H1 (cell line): ENCODE measurements around the gene KISS1. TPM values are rescaled to one million over a fixed set of nuclear protein-coding genes. Genes with fewer than 3 reads are reported as not detected.

Experiments used
- CTCF ChIA-PET: fragments of 300-600 bp; sonication (Branson Sonifier 250); formaldehyde crosslinking; loops from one replicate; lab custom pipeline; 2021; ENCODE audit not compliant: partially characterized antibody; lab: Charles Lee
- POLR2A ChIA-PET: fragments of 300-600 bp; sonication (Branson Sonifier 250); formaldehyde crosslinking; loops from one replicate; lab custom pipeline; 2021; ENCODE audit warnings: inconsistent platforms; ENCODE audit not compliant: partially characterized antibody; lab: Charles Lee
- DNase-seq, 2 experiments: peaks; one replicate each; pipeline versions ENCODE4 v3.0.0 to v3.0.0-alpha.2; 2010 to 2022; ENCODE audit warnings: low spot score in 2 of 2, low read depth in 1 of 2, mixed read lengths in 1 of 2
- FAIRE-seq: peaks from 2 replicates; lab custom pipeline; 2011; peaks lifted over from hg19 to GRCh38; lab: Jason Lieb, UNC
- H2AFZ ChIP-seq: 2 replicates; pipeline ENCODE4 v1.8.1; 2012; ENCODE audit warnings: low read length, inconsistent platforms
- H2AK5ac ChIP-seq: 2 replicates; pipeline ENCODE4 v1.6.1; 2013; ENCODE audit warnings: low read depth, low read length
- H2BK120ac ChIP-seq: replicated peaks from 2 replicates; pipeline ENCODE3; 2013; ENCODE audit warnings: low read depth, low read length, inconsistent platforms
- H2BK12ac ChIP-seq: 2 replicates; pipeline ENCODE4 v1.6.1; 2013; ENCODE audit warnings: low read depth, low read length
- H2BK15ac ChIP-seq: 2 replicates; pipeline ENCODE4 v1.6.1; 2013; ENCODE audit warnings: low read length
- H2BK20ac ChIP-seq: 2 replicates; pipeline ENCODE4 v1.6.1; 2013; ENCODE audit warnings: low read length
- H2BK5ac ChIP-seq: 2 replicates; pipeline ENCODE4 v1.6.1; 2013; ENCODE audit warnings: low read depth, low read length
- H3K14ac ChIP-seq: 2 replicates; pipeline ENCODE4 v1.6.1; 2013; ENCODE audit warnings: inconsistent platforms; ENCODE audit not compliant: insufficient read length
- H3K18ac ChIP-seq: 2 replicates; pipeline ENCODE4 v1.6.1; 2013; ENCODE audit warnings: low read length; ENCODE audit errors: extremely low read depth
- H3K23ac ChIP-seq: 2 replicates; pipeline ENCODE4 v1.6.1; 2013; ENCODE audit warnings: inconsistent platforms; ENCODE audit not compliant: insufficient read length
- H3K23me2 ChIP-seq: 2 replicates; pipeline ENCODE4 v1.6.1; 2013; ENCODE audit warnings: low read depth, low read length
- H3K27ac ChIP-seq: 2 replicates; pipeline ENCODE4 v1.6.1; 2011; ENCODE audit warnings: low read depth, low read length, inconsistent platforms
- H3K27me3 ChIP-seq, 4 experiments: replicated peaks in 1 of 4; 1 replicate in 1 of 4; 2 replicates in 3 of 4; pipeline versions ENCODE4 v1.6.1 to v1.8.1; 2011 to 2013; ENCODE audit warnings: low read length in 3 of 4, mild to moderate bottlenecking in 3 of 4, inconsistent platforms in 2 of 4, mixed read lengths in 2 of 4, moderate library complexity in 1 of 4; ENCODE audit not compliant: control insufficient read depth in 3 of 4, insufficient read depth in 3 of 4; ENCODE audit errors: extremely low read depth in 1 of 4
- H3K36me3 ChIP-seq, 4 experiments: 2 replicates each; pipeline versions ENCODE4 v1.6.1 to v1.8.1; 2011 to 2013; ENCODE audit warnings: mild to moderate bottlenecking in 4 of 4, low read length in 3 of 4, moderate library complexity in 2 of 4, control low read depth in 1 of 4, inconsistent platforms in 1 of 4; ENCODE audit not compliant: insufficient read depth in 4 of 4, control insufficient read depth in 2 of 4
- H3K4ac ChIP-seq: replicated peaks from 2 replicates; pipeline ENCODE3; 2013; ENCODE audit warnings: low read length, low read depth, mixed read lengths, inconsistent platforms; ENCODE audit not compliant: insufficient read length
- H3K4me1 ChIP-seq, 4 experiments: replicated peaks in 1 of 4; 1 replicate in 1 of 4; 2 replicates in 3 of 4; pipeline versions ENCODE4 v1.6.1 to v1.8.1; 2011 to 2013; ENCODE audit warnings: low read length in 3 of 4, inconsistent platforms in 2 of 4, mixed read lengths in 1 of 4; ENCODE audit not compliant: insufficient read depth in 4 of 4, control insufficient read depth in 3 of 4
- H3K4me2 ChIP-seq, 2 experiments: 2 replicates each; pipeline versions ENCODE4 v1.6.1 to v1.8.1; 2011 to 2013; ENCODE audit warnings: low read depth in 2 of 2, low read length in 2 of 2, control low read depth in 1 of 2, inconsistent platforms in 1 of 2, mild to moderate bottlenecking in 1 of 2; ENCODE audit not compliant: insufficient read depth in 1 of 2
- H3K4me3 ChIP-seq, 4 experiments: fragments of 200-600, 300-600 bp in 1 of 4; sonication (generic), shearing (Covaris generic), sonication (Bioruptor Twin) in 1 of 4; 2 replicates each; pipeline versions ENCODE4 v1.5.1 to v1.8.1; 2011 to 2016; ENCODE audit warnings: low read length in 4 of 4, low read depth in 3 of 4, control low read depth in 2 of 4, inconsistent platforms in 2 of 4, mild to moderate bottlenecking in 2 of 4, mixed read lengths in 1 of 4, moderate library complexity in 1 of 4; ENCODE audit not compliant: insufficient read depth in 2 of 4; ENCODE audit errors: extremely low read depth in 1 of 4
- H3K56ac ChIP-seq: replicated peaks from 2 replicates; pipeline ENCODE3; 2013; ENCODE audit warnings: low read depth, mild to moderate bottlenecking, mixed read lengths, low read length, inconsistent platforms; ENCODE audit not compliant: insufficient read length
- H3K79me1 ChIP-seq: 2 replicates; pipeline ENCODE4 v1.6.1; 2013; ENCODE audit warnings: low read depth, low read length, control low read depth
- H3K79me2 ChIP-seq, 2 experiments: 2 replicates each; pipeline versions ENCODE4 v1.6.1 to v1.8.1; 2012 to 2013; ENCODE audit warnings: low read length in 2 of 2, mild to moderate bottlenecking in 2 of 2, inconsistent platforms in 1 of 2; ENCODE audit not compliant: insufficient read depth in 2 of 2, control insufficient read depth in 1 of 2
- H3K9ac ChIP-seq, 4 experiments: replicated peaks in 1 of 4; 1 replicate in 1 of 4; 2 replicates in 3 of 4; pipeline versions ENCODE4 v1.6.1 to v1.8.1; 2011 to 2013; ENCODE audit warnings: low read depth in 3 of 4, low read length in 3 of 4, control low read depth in 2 of 4, mild to moderate bottlenecking in 2 of 4, moderate library complexity in 2 of 4, inconsistent platforms in 1 of 4; ENCODE audit errors: extremely low read depth in 1 of 4
- H3K9me3 ChIP-seq, 2 experiments: 2 replicates each; pipeline versions ENCODE4 v1.6.1 to v1.8.1; 2012 to 2013; ENCODE audit warnings: mild to moderate bottlenecking in 2 of 2, moderate library complexity in 2 of 2, control low read depth in 1 of 2, inconsistent platforms in 1 of 2, low read depth in 1 of 2, low read length in 1 of 2, mixed read lengths in 1 of 2; ENCODE audit not compliant: insufficient read depth in 2 of 2
- H4K20me1 ChIP-seq, 2 experiments: replicated peaks in 1 of 2; 2 replicates each; pipeline versions ENCODE3 to v1.8.1; 2011 to 2013; ENCODE audit warnings: inconsistent platforms in 2 of 2, low read length in 2 of 2, mild to moderate bottlenecking in 1 of 2; ENCODE audit not compliant: insufficient read depth in 2 of 2, control insufficient read depth in 1 of 2
- H4K5ac ChIP-seq: 2 replicates; pipeline ENCODE4 v1.6.1; 2013; ENCODE audit warnings: low read length, low read depth, mixed read lengths, inconsistent platforms; ENCODE audit not compliant: insufficient read length
- H4K8ac ChIP-seq: 2 replicates; pipeline ENCODE4 v1.8.0; 2013; ENCODE audit warnings: mild to moderate bottlenecking, moderate library complexity, low read length, inconsistent platforms; ENCODE audit not compliant: insufficient read depth; ENCODE audit errors: extremely low read depth
- H4K91ac ChIP-seq: replicated peaks from 2 replicates; pipeline ENCODE3; 2013; ENCODE audit warnings: low read length, mixed read lengths, inconsistent platforms; ENCODE audit not compliant: insufficient read length
- EZH2 ChIP-seq: fragments of 200-600 bp; sonication (generic); IDR thresholded peaks from 2 replicates; pipeline ENCODE4 v1.7.1; 2012; ENCODE audit warnings: low read depth, mild to moderate bottlenecking, moderate library complexity, low read length, inconsistent platforms; ENCODE audit not compliant: severe bottlenecking
- SUZ12 ChIP-seq: fragments of 200-600 bp; sonication (generic); IDR thresholded peaks from 2 replicates; pipeline ENCODE4 v1.6.1; 2012; ENCODE audit warnings: mild to moderate bottlenecking, inconsistent platforms, low read length, moderate library complexity, mixed read lengths
- WGBS, 2 experiments: shearing (Covaris generic) in 1 of 2; methylation state at CpG; one replicate each; pipeline versions ENCODE4 v1.1.6 to v1.1.7; 2013 to 2015; ENCODE audit warnings: low lambda C conversion rate in 2 of 2, mixed read lengths in 2 of 2, inconsistent platforms in 1 of 2, low coverage in 1 of 2, missing lambda C conversion rate in 1 of 2; ENCODE audit not compliant: insufficient replicate concordance in 2 of 2, insufficient coverage in 1 of 2, insufficient read length in 1 of 2; ENCODE audit errors: extremely low coverage in 1 of 2, missing lambda C conversion rate in 1 of 2; 5-methylcytosine and 5-hydroxymethylcytosine counted together
- polyA plus RNA-seq, 7 experiments: library from polyadenylated mRNA; depleted of rRNA in 3 of 7; stranded (reverse) in 5 of 7; unstranded in 2 of 7; fragments of >200 nt in 5 of 7; fragments of 200-250 nt in 2 of 7; gene quantifications; 1 replicate in 5 of 7; 2 replicates in 1 of 7; 4 replicates in 1 of 7; pipeline versions ENCODE4 v1.2.1 to v1.2.3, GENCODE V29; 2011 to 2013; ENCODE audit warnings: missing spikeins in 2 of 7, mixed read lengths in 2 of 7
- total RNA-seq: library from RNA; stranded (reverse); fragmentation: NEBNext Ultra II Directional; extraction: Animal tissue kit (Norgen Biotek cat#: 25700); gene quantifications from 2 replicates; pipeline ENCODE4 v1.2.1, GENCODE V29; 2021

The KISS1 gene
- total and polyA plus RNA-seq, 2 of the 8 experiments (the other 6 are each of a cell fraction or from before 2014, with no cell fraction given): 0.71 TPM; not detected in 1

DNA sequence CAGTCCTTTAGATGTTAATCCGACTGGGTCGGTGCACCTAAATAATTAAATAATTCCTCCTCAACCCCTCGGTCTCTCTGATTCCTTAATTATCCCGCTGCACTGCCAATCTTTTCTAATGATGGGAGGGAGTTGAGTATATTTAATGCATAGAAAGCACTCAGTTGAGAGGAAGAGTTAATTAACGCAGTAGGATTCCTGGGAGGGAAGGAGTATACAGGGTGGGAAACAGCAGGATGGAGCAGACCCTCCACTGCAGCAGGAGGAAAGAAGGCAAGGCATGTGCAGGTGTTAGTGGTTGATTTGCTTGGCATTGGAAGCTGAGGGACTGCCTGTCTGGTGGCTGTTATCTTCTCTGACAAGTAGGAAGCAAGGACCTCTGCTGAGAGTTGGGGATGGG lies 20.2 kb downstream of the KISS1 start:
- no peak overlapping the region for H3K4me3 ChIP-seq
- H3K27ac ChIP-seq: no peak overlapping the region
- no peaks in the 10 kb centered on the region for H4K20me1 ChIP-seq
- no peak overlapping the region for H4K5ac ChIP-seq
- 0 out of 7 replicates have a peak, but pooled peaks cover 0 to 2% (median under 1%) of the 10 kb centered on the region in 4 experiments for H3K27me3 ChIP-seq
- no peak overlapping the region for H4K8ac ChIP-seq
- H3K23me2 ChIP-seq: no peaks in the 10 kb centered on the region
- H3K4ac ChIP-seq: no peak overlapping the region
- H2BK20ac ChIP-seq: no peak overlapping the region
- no peaks in the 10 kb centered on the region for H3K36me3 ChIP-seq
- no peak overlapping the region for H2BK5ac ChIP-seq
- no peak overlapping the region for H2BK15ac ChIP-seq
- H2BK120ac ChIP-seq: no peak overlapping the region
- no peak overlapping the region for H2AK5ac ChIP-seq
- H3K9me3 ChIP-seq: peaks cover 0 to 3% of the 10 kb centered on the region in 2 experiments; a peak in 1 of 4 replicates
- no peak overlapping the region for H3K4me2 ChIP-seq
- CTCF ChIA-PET: interaction anchor here (0.8 to 10.6 kb wide), 12 partner anchors 13 to 305 kb away, joined by 3 to 106 read pairs (median 6); partner anchors contain the start of gene KISS1
- DNase-seq (no peak), FAIRE-seq (no peak)
- H3K23ac ChIP-seq: no peak overlapping the region
- H3K56ac ChIP-seq: no peak overlapping the region
- no peaks in the 10 kb centered on the region for H3K4me1 ChIP-seq
- no peak overlapping the region for H3K9ac ChIP-seq
- POLR2A ChIA-PET: no interaction called here
- no peak overlapping the region for H4K91ac ChIP-seq
- H2BK12ac ChIP-seq: no peak overlapping the region
- H3K79me1 ChIP-seq: no peaks in the 10 kb centered on the region
- H3K14ac ChIP-seq: no peak overlapping the region
- no peaks in the 10 kb centered on the region for H3K79me2 ChIP-seq
- H2AFZ ChIP-seq: no peak overlapping the region
- 77% methylated on average over 5 of the region's 5 CpGs; no CpG with 5 or more reads in 1 of the 2 experiments for WGBS, 2 experiments
- H3K18ac ChIP-seq: no peak overlapping the region
- TF ChIP-seq EZH2 (no peak), SUZ12 (no peak)
